Ovary (tissue), 9 donors: ENCODE measurements around the gene SMPD1. TPM values are rescaled to one million over a fixed set of nuclear protein-coding genes. Genes with fewer than 3 reads are reported as not detected.
A peak's percentile ranks its signal among the peaks of the same experiment; 100 is the strongest.

Experiments
- DNase-seq, 5 donors: peaks; one replicate each; pipeline ENCODE4 v3.0.0-alpha.2; 2019 to 2020
- H3K27ac ChIP-seq, 2 donors: fragments of 200-600 bp; one replicate each; pipeline versions ENCODE4 v1.5.1 to v1.8.0; 2019 to 2022
- H3K27me3 ChIP-seq: fragments of 200-600 bp; one replicate; pipeline ENCODE4 v1.8.0; 2022
- H3K36me3 ChIP-seq: fragments of 200-600 bp; sonication (generic); one replicate; pipeline ENCODE4 v1.5.1; 2019
- H3K4me1 ChIP-seq: one replicate; pipeline ENCODE4 v1.8.1; 2013; ENCODE audit warnings: mild to moderate bottlenecking, moderate library complexity; ENCODE audit not compliant: insufficient read depth
- H3K4me3 ChIP-seq: fragments of 200-600 bp; sonication (generic); one replicate; pipeline ENCODE4 v1.5.1; 2017
- H3K9me3 ChIP-seq, 2 donors: fragments of 200-600 bp in 1 of 2; sonication (generic) in 1 of 2; one replicate each; pipeline versions ENCODE4 v1.5.1 to v1.8.1; 2013 to 2019; ENCODE audit warnings: mild to moderate bottlenecking in 1 of 2, moderate library complexity in 1 of 2
- CTCF ChIP-seq, 3 donors: fragments of 450-650 bp in 2 of 3; fragments of 200-600 bp in 1 of 3; IDR thresholded peaks; one replicate each; pipeline versions ENCODE4 v1.5.1 to v1.8.0; 2016 to 2022; ENCODE audit warnings: antibody characterized with exemption in 3 of 3, mild to moderate bottlenecking in 1 of 3
- EP300 ChIP-seq: sonication (generic); formaldehyde crosslinking; IDR thresholded peaks from one replicate; pipeline ENCODE4 v1.6.1; 2017; ENCODE audit warnings: antibody characterized with exemption
- POLR2A ChIP-seq: fragments of 450-650 bp; IDR thresholded peaks from one replicate; pipeline ENCODE4 v1.6.1; 2017; ENCODE audit warnings: antibody characterized with exemption, mild to moderate bottlenecking, moderate library complexity
- WGBS, 3 donors: extraction: QIAGEN DNeasy Blood & Tissue Kit in 1 of 3; methylation state at CpG; one replicate each; pipeline versions ENCODE4 v1.1.5 to v1.1.7; 2013 to 2017; 5-methylcytosine and 5-hydroxymethylcytosine counted together
- intact Hi-C, 4 donors: fragments of 100-400 bp; cut with DNase I; formaldehyde crosslinking; loops; one replicate each; pipeline versions ENCODE4 v1.11.0 to v1.15.1; 2022 to 2023
- polyA plus RNA-seq, 2 donors: library from polyadenylated mRNA; stranded (reverse); fragments of 200-250 nt in 1 of 2; fragments of 350-450 nt in 1 of 2; fragmentation: Illumina TruSeq in 1 of 2; extraction: RNeasy Lipid Tissue Mini Kit (QIAGEN cat#74804) in 1 of 2; gene quantifications; one replicate each; pipeline ENCODE4 v1.2.3, GENCODE V29; 2013 to 2014
- total RNA-seq, 7 donors: library from RNA; depleted of rRNA in 2 of 7; stranded (reverse); fragments of >200 nt in 2 of 7; fragmentation: NEBNext Ultra II Directional in 3 of 7; extraction: Animal tissue kit (Norgen Biotek cat#: 25700) in 3 of 7; gene quantifications; one replicate each; pipeline versions ENCODE4 v1.1.0 to v1.2.4, GENCODE V29; 2016 to 2023
- donor health status: DM: no; HTN: no; CAD: no; lungs with moderate emphysema.
- donor health status: DM: no; HTN: no; CAD: no.
- donor health status: Bipolar disorder and iron deficiency.
- donor health status: DM: yes; HTN: yes; CAD: no.
- donor health status: DM: no; HTN: no; CAD: no.
- donor health status: DM: yes; HTN: yes; CAD: no.

Gene SMPD1
- total and polyA plus RNA-seq, 9 donors: 12.9 to 50.5 (median 30.7) TPM

DNA sequence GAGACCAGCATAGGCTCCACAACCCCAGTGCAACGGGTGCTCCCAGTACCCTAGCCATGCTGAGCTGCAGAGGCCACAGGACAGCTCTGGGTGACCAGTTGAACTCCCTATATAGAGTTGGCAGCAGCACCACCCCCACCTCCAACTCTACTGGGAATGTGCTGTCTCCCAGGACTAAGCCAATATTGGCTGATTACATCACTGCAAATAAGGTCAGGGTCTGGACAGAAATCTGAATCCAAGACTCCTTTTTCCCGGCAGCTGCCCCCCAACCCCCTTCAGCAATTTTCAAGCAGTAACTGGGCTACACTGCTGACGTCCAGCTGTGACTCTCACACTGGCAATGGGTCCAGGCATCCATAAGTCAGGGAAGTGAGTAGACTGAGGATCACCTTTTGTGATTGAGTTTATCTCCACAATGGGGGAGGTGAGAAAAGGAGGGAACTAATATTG, 50.7 kb downstream of the SMPD1 start, which contains the start of gene HPX:
Gene HPX, minus strand, starts transcription at position 82 of the 453 bp plus-strand sequence. Its CDS starts 24 bp downstream, at position 58.
- no peak for DNase-seq
- Histone ChIP-seq H3K4me1 (no peaks in the 10 kb centered on the region), H3K4me3 (no peak within 1 kb of the TSS), H3K27ac (no peak within 1 kb of the TSS), H3K9me3 (no peaks in the 10 kb centered on the region), H3K27me3 (no peaks in the 10 kb centered on the region), H3K36me3 (no peaks in the 10 kb centered on the region)
- WGBS, 3 donors: 50 to 57% (median 54%) methylated on average over 3 of the region's 3 CpGs
- intact Hi-C loops: loop anchor here in 2 of 4 donors (5.0 to 10.0 kb wide), 2 partner anchors 64 to 416 kb away; no protein-coding TSS in a partner anchor
- no peak for TF ChIP-seq EP300
- TF ChIP-seq POLR2A: no peak
- TF ChIP-seq CTCF (IDR thresholded peaks at IDR 0.05): no peak

DNA sequence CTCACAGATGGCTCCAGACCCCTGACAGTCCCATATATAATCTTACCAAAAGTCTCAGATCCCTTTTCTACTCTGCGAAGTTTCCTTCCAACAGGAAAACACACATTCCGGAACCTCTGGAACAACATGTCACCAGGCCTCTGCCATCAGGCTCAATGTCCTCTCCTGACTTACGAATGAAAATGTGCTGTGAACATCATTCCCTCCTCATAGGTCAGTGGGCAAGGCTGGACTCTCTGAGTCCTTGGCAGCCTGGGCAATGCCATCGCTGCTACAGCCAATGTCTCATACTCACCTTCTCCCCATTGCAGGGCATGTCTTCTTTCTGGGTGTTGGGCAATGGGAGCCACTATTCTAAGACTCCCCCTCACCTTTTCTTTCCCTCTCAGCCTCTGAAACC, 52.2 kb downstream of the SMPD1 start:
- H3K4me3 ChIP-seq: no peak overlapping the region
- no peaks in the 10 kb centered on the region for H3K4me1 ChIP-seq
- H3K36me3 ChIP-seq: no peaks in the 10 kb centered on the region
- H3K27me3 ChIP-seq: no peaks in the 10 kb centered on the region
- no peak for TF ChIP-seq CTCF (IDR thresholded peaks at IDR 0.05)
- no peak for TF ChIP-seq EP300
- no peak for TF ChIP-seq POLR2A
- intact Hi-C loops: loop anchor here (2.0 to 10.0 kb wide), 4 partner anchors 62 to 418 kb away; no protein-coding TSS in a partner anchor
- no peak for DNase-seq
- no peak overlapping the region for H3K27ac ChIP-seq
- 87 to 89% (median 87%) methylated on average over 4 of the region's 4 CpGs for WGBS, 3 donors
- no peaks in the 10 kb centered on the region for H3K9me3 ChIP-seq

GRCh38 chr11:6443269-6444003, 53.2 kb downstream of the SMPD1 start:
- H3K36me3 ChIP-seq: no peaks in the 10 kb centered on the region

More at GRCh38 chr11:6443269-6444003, 53.2 kb downstream of the SMPD1 start:
- no peaks in the 10 kb centered on the region for H3K27me3 ChIP-seq
- WGBS, 3 donors: 24 to 30% (median 27%) methylated on average over 5 of the region's 5 CpGs
- no peak overlapping the region for H3K4me3 ChIP-seq
- H3K4me1 ChIP-seq: no peaks in the 10 kb centered on the region
- intact Hi-C loops: loop anchor here (2.0 to 10.0 kb wide), 4 partner anchors 63 to 419 kb away; no protein-coding TSS in a partner anchor
- peak; percentile 35 to 71 (median 62) for DNase-seq
- H3K9me3 ChIP-seq: no peaks in the 10 kb centered on the region
- no peak overlapping the region for H3K27ac ChIP-seq
- TF ChIP-seq EP300: no peak
- peak; percentile 53 to 69 (median 53) for TF ChIP-seq CTCF (IDR thresholded peaks at IDR 0.05)

Other genes with a start within 250 kb of the SMPD1 start
- gene OR52B2, start 220.1 kb upstream of the SMPD1 start, total RNA-seq: not detected
- gene OR52B2, start 220.1 kb upstream of the SMPD1 start, polyA plus RNA-seq: not detected
- not detected for gene OR52W1, start 191.2 kb upstream of the SMPD1 start, total RNA-seq
- gene OR52W1, start 191.2 kb upstream of the SMPD1 start, polyA plus RNA-seq: not detected
- not detected for gene C11orf42, start 184.9 kb upstream of the SMPD1 start, total RNA-seq
- gene C11orf42, start 184.9 kb upstream of the SMPD1 start, polyA plus RNA-seq: not detected
- 10 to 100 TPM; 26.9 to 59.1 (median 35.7) TPM for gene FHIP1B, start 155.8 kb upstream of the SMPD1 start, total RNA-seq
- 10 to 100 TPM; 15.9 to 43.8 TPM for gene FHIP1B, start 155.8 kb upstream of the SMPD1 start, polyA plus RNA-seq
- gene CNGA4, start 151.4 kb upstream of the SMPD1 start, total RNA-seq: 1 to 10 TPM in 2 of 7 donors, under 1 TPM in 5; 0.18 to 2.9 (median 0.72) TPM
- under 1 TPM; 0.10 to 0.38 TPM for gene CNGA4, start 151.4 kb upstream of the SMPD1 start, polyA plus RNA-seq
- gene CCKBR, start 130.6 kb upstream of the SMPD1 start, total RNA-seq: 1 to 10 TPM in 1 of 7 donors, under 1 TPM in 2, not detected in 4; 0.42 to 4.3 (median 0.80) TPM
- gene CCKBR, start 130.6 kb upstream of the SMPD1 start, polyA plus RNA-seq: 1 to 10 TPM in 1 of 2 donors, under 1 TPM in 1; 0.35 to 8.1 TPM
- 100 to 1,000 TPM in 1 of 7 donors, 10 to 100 TPM in 6; 43.3 to 119 (median 70.3) TPM for gene CAVIN3, start 70.0 kb upstream of the SMPD1 start, total RNA-seq
- 10 to 100 TPM; 36.7 to 61.2 TPM for gene CAVIN3, start 70.0 kb upstream of the SMPD1 start, polyA plus RNA-seq
- gene APBB1, start 28.6 kb downstream of the SMPD1 start, total RNA-seq: 10 to 100 TPM; 50.1 to 90.9 (median 60.4) TPM
- gene APBB1, start 28.6 kb downstream of the SMPD1 start, polyA plus RNA-seq: 10 to 100 TPM; 34.1 to 57.7 TPM
- 1 to 10 TPM in 5 of 7 donors, under 1 TPM in 2; 0.46 to 4.1 (median 2.4) TPM for gene HPX, start 50.5 kb downstream of the SMPD1 start, total RNA-seq
- 1 to 10 TPM in 1 of 2 donors, under 1 TPM in 1; 0.48 to 1.1 TPM for gene HPX, start 50.5 kb downstream of the SMPD1 start, polyA plus RNA-seq
- gene TRIM3, start 83.5 kb downstream of the SMPD1 start, total RNA-seq: 10 to 100 TPM in 6 of 7 donors, 1 to 10 TPM in 1; 9.7 to 27.4 (median 19.7) TPM
- 10 to 100 TPM; 13.6 to 14.7 TPM for gene TRIM3, start 83.5 kb downstream of the SMPD1 start, polyA plus RNA-seq
- 10 to 100 TPM; 43.6 to 70.4 (median 49.5) TPM for gene ARFIP2, start 90.9 kb downstream of the SMPD1 start, total RNA-seq
- gene ARFIP2, start 90.9 kb downstream of the SMPD1 start, polyA plus RNA-seq: 10 to 100 TPM; 35.8 to 37.8 TPM
- 10 to 100 TPM; 21.8 to 64.7 (median 38.4) TPM for gene TIMM10B, start 91.0 kb downstream of the SMPD1 start, total RNA-seq
- 10 to 100 TPM; 19.4 to 52.1 TPM for gene TIMM10B, start 91.0 kb downstream of the SMPD1 start, polyA plus RNA-seq
- 10 to 100 TPM in 3 of 7 donors, 1 to 10 TPM in 4; 7.5 to 27.6 (median 9.3) TPM for gene DNHD1, start 106.8 kb downstream of the SMPD1 start, total RNA-seq
- 1 to 10 TPM; 4.0 to 4.5 TPM for gene DNHD1, start 106.8 kb downstream of the SMPD1 start, polyA plus RNA-seq
- 10 to 100 TPM in 5 of 7 donors, 1 to 10 TPM in 2; 8.2 to 25.5 (median 17.1) TPM for gene RRP8, start 213.1 kb downstream of the SMPD1 start, total RNA-seq
- 10 to 100 TPM; 13.4 to 32.7 TPM for gene RRP8, start 213.1 kb downstream of the SMPD1 start, polyA plus RNA-seq
- gene ILK, start 213.3 kb downstream of the SMPD1 start, total RNA-seq: 100 to 1,000 TPM in 5 of 7 donors, 10 to 100 TPM in 2; 79.8 to 222 (median 140) TPM
- 100 to 1,000 TPM; 126 to 337 TPM for gene ILK, start 213.3 kb downstream of the SMPD1 start, polyA plus RNA-seq
- gene TAF10, start 221.7 kb downstream of the SMPD1 start, total RNA-seq: 100 to 1,000 TPM in 2 of 7 donors, 10 to 100 TPM in 5; 45.1 to 109 (median 76.8) TPM
- gene TAF10, start 221.7 kb downstream of the SMPD1 start, polyA plus RNA-seq: 100 to 1,000 TPM in 1 of 2 donors, 10 to 100 TPM in 1; 40.0 to 183 TPM
- gene TPP1, start 228.9 kb downstream of the SMPD1 start, total RNA-seq: 10 to 100 TPM; 21.0 to 71.8 (median 58.2) TPM
- gene TPP1, start 228.9 kb downstream of the SMPD1 start, polyA plus RNA-seq: 100 to 1,000 TPM in 1 of 2 donors, 10 to 100 TPM in 1; 40.5 to 360 TPM